Measurements from ENCODE around the gene BRSK2.

DNA sequence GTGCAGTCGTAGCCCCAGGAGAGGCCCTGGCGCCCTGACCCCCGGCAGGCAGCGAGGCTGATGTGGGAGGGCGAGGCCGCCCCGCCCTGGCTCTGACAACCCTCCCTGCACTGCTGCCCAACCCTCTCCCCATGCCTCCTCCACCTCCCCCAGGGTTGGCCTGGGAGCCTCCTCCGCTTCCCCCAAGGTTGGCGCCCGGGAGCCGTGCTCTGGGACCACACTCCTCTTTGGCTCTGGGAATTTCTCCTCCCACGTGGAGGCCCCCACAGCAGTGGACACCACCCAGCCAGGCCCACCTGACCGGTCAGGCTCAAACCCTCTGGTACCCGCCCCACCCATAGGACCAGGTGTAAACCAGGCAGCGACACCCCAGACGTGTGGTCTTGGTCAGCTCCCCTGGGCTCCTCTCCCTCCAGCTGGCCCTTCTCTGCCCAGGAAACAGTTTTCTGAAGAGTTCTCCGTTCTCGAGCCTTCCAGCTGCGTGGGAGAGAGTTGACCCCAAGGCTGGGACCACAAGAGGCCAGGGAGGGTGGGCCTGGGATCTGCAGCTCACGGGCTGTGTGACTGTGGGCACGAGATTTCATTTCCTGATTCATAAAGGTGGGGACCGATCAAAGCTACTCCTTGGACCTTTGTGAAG, 39.5 kb upstream of the BRSK2 start:
- TF ChIP-seq, protein P1, sequence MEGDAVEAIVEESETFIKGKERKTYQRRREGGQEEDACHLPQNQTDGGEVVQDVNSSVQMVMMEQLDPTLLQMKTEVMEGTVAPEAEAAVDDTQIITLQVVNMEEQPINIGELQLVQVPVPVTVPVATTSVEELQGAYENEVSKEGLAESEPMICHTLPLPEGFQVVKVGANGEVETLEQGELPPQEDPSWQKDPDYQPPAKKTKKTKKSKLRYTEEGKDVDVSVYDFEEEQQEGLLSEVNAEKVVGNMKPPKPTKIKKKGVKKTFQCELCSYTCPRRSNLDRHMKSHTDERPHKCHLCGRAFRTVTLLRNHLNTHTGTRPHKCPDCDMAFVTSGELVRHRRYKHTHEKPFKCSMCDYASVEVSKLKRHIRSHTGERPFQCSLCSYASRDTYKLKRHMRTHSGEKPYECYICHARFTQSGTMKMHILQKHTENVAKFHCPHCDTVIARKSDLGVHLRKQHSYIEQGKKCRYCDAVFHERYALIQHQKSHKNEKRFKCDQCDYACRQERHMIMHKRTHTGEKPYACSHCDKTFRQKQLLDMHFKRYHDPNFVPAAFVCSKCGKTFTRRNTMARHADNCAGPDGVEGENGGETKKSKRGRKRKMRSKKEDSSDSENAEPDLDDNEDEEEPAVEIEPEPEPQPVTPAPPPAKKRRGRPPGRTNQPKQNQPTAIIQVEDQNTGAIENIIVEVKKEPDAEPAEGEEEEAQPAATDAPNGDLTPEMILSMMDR (conservative IDR thresholded peaks at IDR 0.05; ENCODE audit: low read depth, low read length), result no peak
- TF ChIP-seq EZH2 (IDR thresholded peaks at IDR 0.05; ENCODE audit: low read length, unreplicated experiment), result no peak
- TF ChIP-seq EZH2phosphoT487 (IDR thresholded peaks at IDR 0.05; ENCODE audit: borderline replicate concordance, low read length), result no peak
